GM23338 (cell line): Measurements from ENCODE around the gene RNGTT. TPM values are rescaled to one million over a fixed set of nuclear protein-coding genes. Genes with fewer than 3 reads are reported as not detected.

Source experiments
- ATAC-seq: fragments of 200-7000 bp; cut with Tn5 transposase; 3 replicates; pipeline ENCODE4 v1.9.1; 2020
- DNase-seq: peaks from one replicate; pipeline ENCODE4 v3.0.0-alpha.2; 2015; ENCODE audit warnings: low spot score
- H2AFZ ChIP-seq: fragments of 200-600 bp; sonication (generic); 2 replicates; pipeline ENCODE4 v1.8.0; 2016; ENCODE audit warnings: antibody characterized with exemption, mild to moderate bottlenecking, moderate library complexity
- H3F3A ChIP-seq: fragments of 200-600 bp; sonication (generic); replicated peaks from 2 replicates; pipeline ENCODE4 v1.8.0; 2017; ENCODE audit warnings: antibody characterized with exemption, mixed run types, low read depth
- H3K27ac ChIP-seq: fragments of 200-600 bp; sonication (generic); 2 replicates; pipeline ENCODE4 v1.6.1; 2016; ENCODE audit warnings: low read depth
- H3K27me3 ChIP-seq: fragments of 200-600 bp; sonication (generic); 2 replicates; pipeline ENCODE4 v1.8.0; 2016; ENCODE audit warnings: mild to moderate bottlenecking, mixed run types, moderate library complexity; ENCODE audit not compliant: insufficient read depth
- H3K36me3 ChIP-seq: fragments of 200-600 bp; sonication (generic); 2 replicates; pipeline ENCODE4 v1.8.0; 2016; ENCODE audit warnings: mild to moderate bottlenecking; ENCODE audit not compliant: insufficient read depth
- H3K4me1 ChIP-seq: fragments of 200-600 bp; sonication (generic); 2 replicates; pipeline ENCODE4 v1.8.0; 2016; ENCODE audit warnings: mild to moderate bottlenecking, moderate library complexity; ENCODE audit not compliant: insufficient read depth
- H3K4me2 ChIP-seq: fragments of 200-600 bp; sonication (generic); 2 replicates; pipeline ENCODE4 v1.7.1; 2017; ENCODE audit warnings: mixed run types
- H3K4me3 ChIP-seq: fragments of 200-600 bp; sonication (generic); 2 replicates; pipeline ENCODE4 v1.6.1; 2016; ENCODE audit warnings: mixed run types
- H3K79me2 ChIP-seq: fragments of 200-600 bp; sonication (generic); replicated peaks from 2 replicates; pipeline ENCODE4 v1.8.0; 2017; ENCODE audit warnings: mild to moderate bottlenecking; ENCODE audit not compliant: insufficient read depth
- H3K9me2 ChIP-seq: fragments of 200-600 bp; sonication (generic); 2 replicates; pipeline ENCODE4 v1.8.0; 2017; ENCODE audit not compliant: insufficient read depth
- H4K20me1 ChIP-seq: fragments of 200-600 bp; sonication (generic); replicated peaks from 2 replicates; pipeline ENCODE4 v1.8.0; 2017; ENCODE audit warnings: mild to moderate bottlenecking; ENCODE audit not compliant: insufficient read depth
- H3K27ac Mint-ChIP-seq: 2 replicates; pipeline ENCODE4 v1.8.0; 2020; ENCODE audit warnings: inconsistent platforms, mild to moderate bottlenecking, moderate library complexity, mixed read lengths
- H3K27me3 Mint-ChIP-seq: 3 replicates; pipeline ENCODE4 v1.8.0; 2022; ENCODE audit warnings: low read depth, mild to moderate bottlenecking, moderate library complexity, mixed read lengths, inconsistent platforms; ENCODE audit not compliant: insufficient read depth, poor library complexity
- H3K36me3 Mint-ChIP-seq: 3 replicates; pipeline ENCODE4 v1.8.0; 2021; ENCODE audit warnings: low read depth, mild to moderate bottlenecking, inconsistent platforms, moderate library complexity, mixed read lengths
- H3K4me1 Mint-ChIP-seq: 3 replicates; pipeline ENCODE4 v1.8.0; 2020; ENCODE audit warnings: mild to moderate bottlenecking, inconsistent platforms, mixed read lengths
- H3K4me3 Mint-ChIP-seq: 3 replicates; pipeline ENCODE4 v1.8.0; 2021; ENCODE audit warnings: moderate library complexity, mild to moderate bottlenecking, inconsistent platforms, mixed read lengths
- H3K9me3 Mint-ChIP-seq: 3 replicates; pipeline ENCODE4 v1.8.0; 2020; ENCODE audit warnings: moderate library complexity, mild to moderate bottlenecking, inconsistent platforms, mixed read lengths
- CREB1 ChIP-seq: fragments of 250-450 bp; sonication (Bioruptor Pico); IDR thresholded peaks from 2 replicates; pipeline ENCODE4 v1.5.0; 2020; ENCODE audit warnings: low read depth, mild to moderate bottlenecking, moderate library complexity
- EZH2 ChIP-seq: fragments of 200-600 bp; sonication (generic); IDR thresholded peaks from one replicate; pipeline ENCODE4 v1.8.0; 2017; ENCODE audit warnings: antibody characterized with exemption, mild to moderate bottlenecking, low read depth; ENCODE audit not compliant: unreplicated experiment
- EZH2phosphoT487 ChIP-seq: fragments of 200-600 bp; sonication (generic); IDR thresholded peaks from one replicate; pipeline ENCODE4 v1.8.1; 2018; ENCODE audit warnings: antibody characterized with exemption; ENCODE audit not compliant: unreplicated experiment
- JUNB ChIP-seq: IDR thresholded peaks from one replicate; pipeline ENCODE4 v1.6.1; 2016; ENCODE audit warnings: antibody characterized with exemption; ENCODE audit not compliant: unreplicated experiment
- NANOG ChIP-seq: IDR thresholded peaks from 2 replicates; pipeline ENCODE4 v1.6.1; 2016; ENCODE audit warnings: antibody characterized with exemption, borderline replicate concordance
- POLR2AphosphoS5 ChIP-seq: IDR thresholded peaks from 2 replicates; pipeline ENCODE4 v1.6.1; 2016; ENCODE audit warnings: antibody characterized with exemption, low read depth
- REST ChIP-seq: IDR thresholded peaks from one replicate; pipeline ENCODE4 v1.6.1; 2018; ENCODE audit warnings: antibody characterized with exemption; ENCODE audit not compliant: unreplicated experiment
- STAT1 ChIP-seq: IDR thresholded peaks from one replicate; pipeline ENCODE4 v1.6.1; 2016; ENCODE audit warnings: antibody characterized with exemption; ENCODE audit not compliant: unreplicated experiment
- ZNF114 ChIP-seq: fragments of 250-450 bp; sonication (Bioruptor Pico); IDR thresholded peaks from 2 replicates; pipeline ENCODE4 v1.5.0; 2020; ENCODE audit warnings: mild to moderate bottlenecking, moderate library complexity
- ZNF331 ChIP-seq: fragments of 250-450 bp; sonication (Bioruptor Pico); IDR thresholded peaks from 2 replicates; pipeline ENCODE4 v1.5.0; 2020; ENCODE audit warnings: low read depth, mild to moderate bottlenecking, moderate library complexity
- polyA plus RNA-seq: library from polyadenylated mRNA; unstranded; fragments of >200 nt; fragmentation: Nextera tagmentation; extraction: Ambion mirVana; gene quantifications from 2 replicates; pipeline ENCODE4 v1.2.1, GENCODE V29; 2016
- total RNA-seq: library from RNA; depleted of rRNA; stranded (reverse); fragments of >200 nt; shearing (Covaris generic); gene quantifications from 2 replicates; pipeline ENCODE4 v1.2.3, GENCODE V29; 2014
- TF ChIP-seq, protein P1 (sequence below): IDR thresholded peaks from 2 replicates; pipeline ENCODE4 v1.6.1; 2016; ENCODE audit warnings: antibody characterized with exemption
- TF ChIP-seq, protein P2 (sequence below), 2 experiments: fragments of 200-600 bp in 1 of 2; sonication (generic) in 1 of 2; conservative IDR thresholded peaks; 2 replicates each; pipeline versions ENCODE4 v1.5.1 to v1.6.1; 2016 to 2017; ENCODE audit warnings: antibody characterized with exemption in 2 of 2, low read depth in 2 of 2, mild to moderate bottlenecking in 2 of 2, moderate library complexity in 1 of 2
- TF ChIP-seq, protein P3 (sequence below): fragments of 250-450 bp; sonication (Bioruptor Pico); IDR thresholded peaks from 2 replicates; pipeline ENCODE4 v1.5.0; 2020; ENCODE audit warnings: mild to moderate bottlenecking, moderate library complexity

Gene RNGTT
- total and polyA plus RNA-seq, 2 experiments from 2014 or later: 11.2 to 29.2 TPM

- no peak for ATAC-seq
- H3K9me2 ChIP-seq: no peaks in the 10 kb centered on the region
Observed at GRCh38 chr6:88609983-88610382, 353.4 kb downstream of the RNGTT start.

More at GRCh38 chr6:88609983-88610382, 353.4 kb downstream of the RNGTT start:
- no peak for DNase-seq
- TF ChIP-seq CREB1: no peak
- no peak for TF ChIP-seq REST
- TF ChIP-seq, protein P1, sequence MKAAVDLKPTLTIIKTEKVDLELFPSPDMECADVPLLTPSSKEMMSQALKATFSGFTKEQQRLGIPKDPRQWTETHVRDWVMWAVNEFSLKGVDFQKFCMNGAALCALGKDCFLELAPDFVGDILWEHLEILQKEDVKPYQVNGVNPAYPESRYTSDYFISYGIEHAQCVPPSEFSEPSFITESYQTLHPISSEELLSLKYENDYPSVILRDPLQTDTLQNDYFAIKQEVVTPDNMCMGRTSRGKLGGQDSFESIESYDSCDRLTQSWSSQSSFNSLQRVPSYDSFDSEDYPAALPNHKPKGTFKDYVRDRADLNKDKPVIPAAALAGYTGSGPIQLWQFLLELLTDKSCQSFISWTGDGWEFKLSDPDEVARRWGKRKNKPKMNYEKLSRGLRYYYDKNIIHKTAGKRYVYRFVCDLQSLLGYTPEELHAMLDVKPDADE: no peak
- no peak for TF ChIP-seq EZH2phosphoT487
- TF ChIP-seq EZH2: no peak
- TF ChIP-seq, protein P2, sequence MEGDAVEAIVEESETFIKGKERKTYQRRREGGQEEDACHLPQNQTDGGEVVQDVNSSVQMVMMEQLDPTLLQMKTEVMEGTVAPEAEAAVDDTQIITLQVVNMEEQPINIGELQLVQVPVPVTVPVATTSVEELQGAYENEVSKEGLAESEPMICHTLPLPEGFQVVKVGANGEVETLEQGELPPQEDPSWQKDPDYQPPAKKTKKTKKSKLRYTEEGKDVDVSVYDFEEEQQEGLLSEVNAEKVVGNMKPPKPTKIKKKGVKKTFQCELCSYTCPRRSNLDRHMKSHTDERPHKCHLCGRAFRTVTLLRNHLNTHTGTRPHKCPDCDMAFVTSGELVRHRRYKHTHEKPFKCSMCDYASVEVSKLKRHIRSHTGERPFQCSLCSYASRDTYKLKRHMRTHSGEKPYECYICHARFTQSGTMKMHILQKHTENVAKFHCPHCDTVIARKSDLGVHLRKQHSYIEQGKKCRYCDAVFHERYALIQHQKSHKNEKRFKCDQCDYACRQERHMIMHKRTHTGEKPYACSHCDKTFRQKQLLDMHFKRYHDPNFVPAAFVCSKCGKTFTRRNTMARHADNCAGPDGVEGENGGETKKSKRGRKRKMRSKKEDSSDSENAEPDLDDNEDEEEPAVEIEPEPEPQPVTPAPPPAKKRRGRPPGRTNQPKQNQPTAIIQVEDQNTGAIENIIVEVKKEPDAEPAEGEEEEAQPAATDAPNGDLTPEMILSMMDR (conservative IDR thresholded peaks at IDR 0.05; ENCODE audit: low read depth in 2 of 2): no peak
- TF ChIP-seq NANOG: no peak
- no peak for TF ChIP-seq ZNF331 (CRISPR knock-in tag)
- TF ChIP-seq POLR2AphosphoS5: no peak
- TF ChIP-seq ZNF114 (CRISPR knock-in tag): no peak
- no peak for TF ChIP-seq JUNB
- TF ChIP-seq, protein P3, sequence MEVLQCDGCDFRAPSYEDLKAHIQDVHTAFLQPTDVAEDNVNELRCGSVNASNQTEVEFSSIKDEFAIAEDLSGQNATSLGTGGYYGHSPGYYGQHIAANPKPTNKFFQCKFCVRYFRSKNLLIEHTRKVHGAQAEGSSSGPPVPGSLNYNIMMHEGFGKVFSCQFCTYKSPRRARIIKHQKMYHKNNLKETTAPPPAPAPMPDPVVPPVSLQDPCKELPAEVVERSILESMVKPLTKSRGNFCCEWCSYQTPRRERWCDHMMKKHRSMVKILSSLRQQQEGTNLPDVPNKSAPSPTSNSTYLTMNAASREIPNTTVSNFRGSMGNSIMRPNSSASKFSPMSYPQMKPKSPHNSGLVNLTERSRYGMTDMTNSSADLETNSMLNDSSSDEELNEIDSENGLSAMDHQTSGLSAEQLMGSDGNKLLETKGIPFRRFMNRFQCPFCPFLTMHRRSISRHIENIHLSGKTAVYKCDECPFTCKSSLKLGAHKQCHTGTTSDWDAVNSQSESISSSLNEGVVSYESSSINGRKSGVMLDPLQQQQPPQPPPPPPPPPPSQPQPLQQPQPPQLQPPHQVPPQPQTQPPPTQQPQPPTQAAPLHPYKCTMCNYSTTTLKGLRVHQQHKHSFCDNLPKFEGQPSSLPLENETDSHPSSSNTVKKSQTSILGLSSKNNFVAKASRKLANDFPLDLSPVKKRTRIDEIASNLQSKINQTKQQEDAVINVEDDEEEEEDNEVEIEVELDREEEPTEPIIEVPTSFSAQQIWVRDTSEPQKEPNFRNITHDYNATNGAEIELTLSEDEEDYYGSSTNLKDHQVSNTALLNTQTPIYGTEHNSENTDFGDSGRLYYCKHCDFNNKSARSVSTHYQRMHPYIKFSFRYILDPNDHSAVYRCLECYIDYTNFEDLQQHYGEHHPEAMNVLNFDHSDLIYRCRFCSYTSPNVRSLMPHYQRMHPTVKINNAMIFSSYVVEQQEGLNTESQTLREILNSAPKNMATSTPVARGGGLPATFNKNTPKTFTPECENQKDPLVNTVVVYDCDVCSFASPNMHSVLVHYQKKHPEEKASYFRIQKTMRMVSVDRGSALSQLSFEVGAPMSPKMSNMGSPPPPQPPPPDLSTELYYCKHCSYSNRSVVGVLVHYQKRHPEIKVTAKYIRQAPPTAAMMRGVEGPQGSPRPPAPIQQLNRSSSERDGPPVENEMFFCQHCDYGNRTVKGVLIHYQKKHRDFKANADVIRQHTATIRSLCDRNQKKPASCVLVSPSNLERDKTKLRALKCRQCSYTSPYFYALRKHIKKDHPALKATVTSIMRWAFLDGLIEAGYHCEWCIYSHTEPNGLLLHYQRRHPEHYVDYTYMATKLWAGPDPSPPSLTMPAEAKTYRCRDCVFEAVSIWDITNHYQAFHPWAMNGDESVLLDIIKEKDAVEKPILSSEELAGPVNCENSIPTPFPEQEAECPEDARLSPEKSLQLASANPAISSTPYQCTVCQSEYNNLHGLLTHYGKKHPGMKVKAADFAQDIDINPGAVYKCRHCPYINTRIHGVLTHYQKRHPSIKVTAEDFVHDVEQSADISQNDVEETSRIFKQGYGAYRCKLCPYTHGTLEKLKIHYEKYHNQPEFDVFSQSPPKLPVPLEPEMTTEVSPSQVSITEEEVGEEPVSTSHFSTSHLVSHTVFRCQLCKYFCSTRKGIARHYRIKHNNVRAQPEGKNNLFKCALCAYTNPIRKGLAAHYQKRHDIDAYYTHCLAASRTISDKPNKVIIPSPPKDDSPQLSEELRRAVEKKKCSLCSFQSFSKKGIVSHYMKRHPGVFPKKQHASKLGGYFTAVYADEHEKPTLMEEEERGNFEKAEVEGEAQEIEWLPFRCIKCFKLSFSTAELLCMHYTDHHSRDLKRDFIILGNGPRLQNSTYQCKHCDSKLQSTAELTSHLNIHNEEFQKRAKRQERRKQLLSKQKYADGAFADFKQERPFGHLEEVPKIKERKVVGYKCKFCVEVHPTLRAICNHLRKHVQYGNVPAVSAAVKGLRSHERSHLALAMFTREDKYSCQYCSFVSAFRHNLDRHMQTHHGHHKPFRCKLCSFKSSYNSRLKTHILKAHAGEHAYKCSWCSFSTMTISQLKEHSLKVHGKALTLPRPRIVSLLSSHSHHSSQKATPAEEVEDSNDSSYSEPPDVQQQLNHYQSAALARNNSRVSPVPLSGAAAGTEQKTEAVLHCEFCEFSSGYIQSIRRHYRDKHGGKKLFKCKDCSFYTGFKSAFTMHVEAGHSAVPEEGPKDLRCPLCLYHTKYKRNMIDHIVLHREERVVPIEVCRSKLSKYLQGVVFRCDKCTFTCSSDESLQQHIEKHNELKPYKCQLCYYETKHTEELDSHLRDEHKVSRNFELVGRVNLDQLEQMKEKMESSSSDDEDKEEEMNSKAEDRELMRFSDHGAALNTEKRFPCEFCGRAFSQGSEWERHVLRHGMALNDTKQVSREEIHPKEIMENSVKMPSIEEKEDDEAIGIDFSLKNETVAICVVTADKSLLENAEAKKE (CRISPR knock-in tag): no peak
- TF ChIP-seq STAT1: no peak
- Mint-ChIP-seq H3K36me3 (peaks cover 3% of the 10 kb centered on the region; the same call in 1 of the 3 replicates), H3K4me1 (no peaks in the 10 kb centered on the region), H3K9me3 (peaks cover 2% of the 10 kb centered on the region; the same call in 1 of the 3 replicates), H3K4me3 (no peak overlapping the region), H3K27ac (no peak overlapping the region), H3K27me3 (no peaks in the 10 kb centered on the region)
- Histone ChIP-seq H3K4me1 (no peaks in the 10 kb centered on the region), H3K27ac (no peak overlapping the region), H3K4me3 (no peak overlapping the region), H3K27me3 (no peaks in the 10 kb centered on the region), H3K79me2 (no peaks in the 10 kb centered on the region), H3F3A (no peaks in the 10 kb centered on the region), H4K20me1 (no peaks in the 10 kb centered on the region), H3K4me2 (no peak overlapping the region), H2AFZ (no peak overlapping the region), H3K36me3 (no peaks in the 10 kb centered on the region)
